ENCODE data around the gene LETMD1.
"Not testable (repeated sequence)": the region's sequence is repeated elsewhere in the genome, so short reads cannot be mapped to it uniquely, and the experiment has no call there.

The LETMD1 gene

GRCh38 chr12:51005671-51006070 lies 42.5 kb upstream of the LETMD1 start:
- CTCF ChIA-PET, result interaction anchor here (0.9 to 1.3 kb wide), 2 partner anchors 20 to 25 kb away, joined by 3 read pairs; no protein-coding TSS in a partner anchor
- no peak for TF ChIP-seq CTCF (IDR thresholded peaks at IDR 0.05; ENCODE audit: control extremely low read depth, extremely low read depth, low read depth, missing control alignments)
- POLR2A ChIA-PET, result no interaction called here
- no peak for DNase-seq (ENCODE audit: extremely low spot score)

- DNase-seq (ENCODE audit: extremely low spot score), result no peak
- POLR2A ChIA-PET, result no interaction called here
- TF ChIP-seq CTCF (IDR thresholded peaks at IDR 0.05; ENCODE audit: control extremely low read depth, extremely low read depth, low read depth, missing control alignments), result no peak
- CTCF ChIA-PET, result interaction anchor here (0.9 to 1.1 kb wide), 2 partner anchors 17 to 243 kb away, joined by 3 read pairs; no protein-coding TSS in a partner anchor
These were observed 39.6 kb upstream of the LETMD1 start for GRCh38 chr12:51008329-51009055.

- peak; percentile 30 for DNase-seq (ENCODE audit: extremely low spot score)
- TF ChIP-seq CTCF (IDR thresholded peaks at IDR 0.05; ENCODE audit: control extremely low read depth, extremely low read depth, low read depth, missing control alignments), result no peak
- ChIA-PET POLR2A (no interaction called here), CTCF (interaction anchor here (0.9 kb wide), 1 partner anchor 244 kb away, joined by 3 read pairs; no protein-coding TSS in a partner anchor)
These were observed 39.1 kb upstream of the LETMD1 start for GRCh38 chr12:51009056-51009440.

GRCh38 chr12:51011955-51012354 lies 36.2 kb upstream of the LETMD1 start:
- no peak for TF ChIP-seq CTCF (IDR thresholded peaks at IDR 0.05; ENCODE audit: control extremely low read depth, extremely low read depth, low read depth, missing control alignments)
- no peak for DNase-seq (ENCODE audit: extremely low spot score)
- POLR2A ChIA-PET, result no interaction called here
- CTCF ChIA-PET, result interaction anchor here (1.0 to 1.7 kb wide), 2 partner anchors 9 to 13 kb away, joined by 3 to 5 read pairs; no protein-coding TSS in a partner anchor

- POLR2A ChIA-PET, result no interaction called here
- no peak for DNase-seq (ENCODE audit: extremely low spot score)
- no peak for TF ChIP-seq CTCF (IDR thresholded peaks at IDR 0.05; ENCODE audit: control extremely low read depth, extremely low read depth, low read depth, missing control alignments)
- CTCF ChIA-PET, result interaction anchor here (1.0 kb wide), 1 partner anchor 10 kb away, joined by 3 read pairs; no protein-coding TSS in a partner anchor
These were observed 35.4 kb upstream of the LETMD1 start for GRCh38 chr12:51012570-51013236.

- no peak for TF ChIP-seq CTCF (IDR thresholded peaks at IDR 0.05; ENCODE audit: control extremely low read depth, extremely low read depth, low read depth, missing control alignments)
- ChIA-PET POLR2A (no interaction called here), CTCF (no interaction called here)
- no peak for DNase-seq (ENCODE audit: extremely low spot score)
These were observed 34.7 kb upstream of the LETMD1 start for GRCh38 chr12:51013441-51013840.

- CTCF ChIA-PET; DNase-seq (ENCODE audit: extremely low spot score); POLR2A ChIA-PET: not testable (repeated sequence)
These were observed 33.7 kb upstream of the LETMD1 start for GRCh38 chr12:51014467-51014866.
